HTERT RPE-1 (cell line): ENCODE results near the gene MAP3K2.

Source experiments
- in situ Hi-C: fragments of 300-500 bp; cut with MboI; formaldehyde crosslinking; loops from 4 replicates; pipeline ENCODE4 v1.14.3; 2020; ENCODE audit warnings: low sequenced_read_pairs

The MAP3K2 gene

GRCh38 chr2:127408004-127408806 is 20.4 kb upstream of the MAP3K2 start:
- in situ Hi-C loops = no loop called here

GRCh38 chr2:127407661-127408003 is 19.9 kb upstream of the MAP3K2 start:
- in situ Hi-C loops = no loop called here

GRCh38 chr2:127407091-127407490 is 19.3 kb upstream of the MAP3K2 start:
- in situ Hi-C loops = no loop called here

- in situ Hi-C loops = no loop called here
Observed at GRCh38 chr2:127406454-127406853, 18.7 kb upstream of the MAP3K2 start.

- in situ Hi-C loops = no loop called here
Observed at GRCh38 chr2:127405255-127405610, 17.5 kb upstream of the MAP3K2 start.

- in situ Hi-C loops = no loop called here
Observed at GRCh38 chr2:127404466-127405254, 16.9 kb upstream of the MAP3K2 start.

GRCh38 chr2:127403460-127403859 is 15.7 kb upstream of the MAP3K2 start:
- in situ Hi-C loops = no loop called here

- in situ Hi-C loops = no loop called here
Observed at GRCh38 chr2:127401757-127402695, 14.3 kb upstream of the MAP3K2 start.

GRCh38 chr2:127400897-127401756 is 13.4 kb upstream of the MAP3K2 start:
- in situ Hi-C loops = no loop called here

GRCh38 chr2:127400533-127400896 is 12.7 kb upstream of the MAP3K2 start:
- in situ Hi-C loops = no loop called here

GRCh38 chr2:127398239-127398590 is 10.4 kb upstream of the MAP3K2 start:
- in situ Hi-C loops = no loop called here

- in situ Hi-C loops = no loop called here
Observed at GRCh38 chr2:127397568-127398238, 9.9 kb upstream of the MAP3K2 start.

- in situ Hi-C loops = no loop called here
Observed at GRCh38 chr2:127394492-127394891, 6.7 kb upstream of the MAP3K2 start.

- in situ Hi-C loops = no loop called here
Observed at GRCh38 chr2:127392828-127393578, 5.2 kb upstream of the MAP3K2 start.

GRCh38 chr2:127392133-127392827 is 4.5 kb upstream of the MAP3K2 start:
- in situ Hi-C loops = no loop called here

- in situ Hi-C loops = no loop called here
Observed at GRCh38 chr2:127389778-127390435, 2.1 kb upstream of the MAP3K2 start.

GRCh38 chr2:127388423-127389164 is 819 bp upstream of the MAP3K2 start:
- in situ Hi-C loops = no loop called here
